GM19328 (cell line): ENCODE data around the gene ZNF333.
"Not testable (repeated sequence)": the region's sequence is repeated elsewhere in the genome, so short reads cannot be mapped to it uniquely, and the experiment has no call there.

Experiments
- ATAC-seq: cut with Tn5 transposase; IDR thresholded peaks from one replicate; pipeline ENCODE4 v1.9.1; 2021; ENCODE audit warnings: mild to moderate bottlenecking, moderate library complexity; ENCODE audit not compliant: unreplicated experiment

Gene ZNF333

DNA sequence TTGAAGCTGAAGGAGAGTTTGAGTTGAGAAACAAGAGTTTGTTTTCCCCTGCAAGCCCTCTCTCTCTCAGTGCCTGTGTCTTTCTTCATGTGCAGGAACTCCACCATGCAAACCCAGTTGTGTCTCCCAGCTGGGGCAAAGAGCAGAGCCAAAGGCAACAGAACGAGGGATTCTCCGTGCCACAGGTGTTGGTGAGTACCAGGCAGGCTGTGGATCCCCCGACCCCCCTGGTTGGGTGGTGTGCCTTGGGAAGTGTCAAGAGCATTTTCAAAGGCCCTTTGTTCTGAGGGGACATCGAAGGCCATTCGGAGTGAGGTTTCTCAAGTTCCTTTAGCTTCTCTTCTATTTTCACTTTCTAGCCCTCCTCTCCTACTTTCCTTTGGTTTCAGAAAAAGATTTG is 5.6 kb downstream of the ZNF333 start:
- ATAC-seq = no peak

- ATAC-seq = no peak
Measured at GRCh38 chr19:14699641-14700040, 9.8 kb downstream of the ZNF333 start.

- no peak for ATAC-seq
Measured at GRCh38 chr19:14700711-14701375, 11.0 kb downstream of the ZNF333 start.

DNA sequence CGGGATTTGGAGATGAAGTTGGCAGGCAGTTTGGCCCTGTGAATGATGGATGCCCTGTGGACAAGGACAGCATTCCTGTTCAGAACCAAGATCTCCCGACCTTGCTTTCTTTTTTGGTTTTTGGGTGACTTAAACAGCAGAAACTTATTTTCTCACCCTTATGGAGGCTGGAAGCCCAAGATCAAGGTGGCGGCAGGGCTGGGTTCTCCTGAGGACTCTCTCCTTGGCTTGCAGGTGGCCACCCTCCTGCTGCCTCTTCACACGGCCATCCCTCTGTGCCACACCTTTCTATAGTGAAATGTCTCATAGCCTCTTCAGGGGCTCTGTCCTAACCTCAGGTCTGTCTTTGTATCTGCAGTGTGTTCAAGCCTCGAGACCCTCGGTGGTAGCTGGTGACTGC is 14.0 kb downstream of the ZNF333 start:
- no peak for ATAC-seq

- no peak for ATAC-seq
Measured at GRCh38 chr19:14704450-14704849, 14.6 kb downstream of the ZNF333 start.

DNA sequence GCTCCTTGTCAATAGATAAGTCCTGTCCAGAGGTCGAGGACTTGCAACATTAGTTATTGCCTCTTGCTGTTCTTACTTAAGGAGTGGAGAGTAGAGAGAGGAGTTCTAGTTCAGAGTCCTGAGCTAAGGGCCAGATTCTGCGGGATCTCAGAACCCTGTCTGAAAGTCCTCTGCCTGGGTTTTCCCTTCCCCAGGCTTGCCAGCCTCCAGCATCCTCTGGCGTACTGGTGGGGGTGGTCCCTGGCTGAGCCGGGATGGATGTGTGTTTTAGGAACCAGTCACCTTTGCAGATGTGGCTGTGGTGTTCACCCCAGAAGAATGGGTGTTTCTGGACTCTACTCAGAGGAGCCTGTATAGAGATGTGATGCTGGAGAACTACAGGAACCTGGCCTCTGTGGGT is 26.0 kb downstream of the ZNF333 start:
- no peak for ATAC-seq

DNA sequence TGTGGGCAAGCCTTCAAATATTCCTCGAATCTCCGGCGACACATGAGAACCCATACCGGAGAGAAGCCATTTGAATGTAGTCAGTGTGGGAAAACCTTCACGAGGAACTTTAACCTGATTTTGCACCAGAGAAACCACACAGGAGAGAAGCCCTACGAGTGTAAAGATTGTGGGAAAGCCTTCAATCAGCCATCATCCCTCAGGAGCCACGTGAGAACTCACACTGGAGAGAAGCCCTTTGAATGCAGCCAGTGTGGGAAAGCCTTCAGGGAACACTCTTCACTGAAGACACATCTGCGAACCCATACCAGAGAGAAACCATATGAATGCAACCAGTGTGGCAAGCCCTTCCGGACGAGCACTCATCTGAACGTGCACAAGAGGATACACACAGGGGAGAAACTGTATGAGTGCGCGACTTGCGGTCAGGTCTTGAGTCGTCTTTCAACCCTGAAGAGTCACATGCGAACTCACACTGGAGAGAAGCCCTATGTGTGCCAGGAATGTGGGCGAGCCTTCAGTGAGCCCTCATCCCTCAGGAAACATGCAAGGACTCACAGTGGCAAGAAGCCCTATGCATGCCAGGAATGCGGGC is 28.8 kb downstream of the ZNF333 start:
- no peak for ATAC-seq

DNA sequence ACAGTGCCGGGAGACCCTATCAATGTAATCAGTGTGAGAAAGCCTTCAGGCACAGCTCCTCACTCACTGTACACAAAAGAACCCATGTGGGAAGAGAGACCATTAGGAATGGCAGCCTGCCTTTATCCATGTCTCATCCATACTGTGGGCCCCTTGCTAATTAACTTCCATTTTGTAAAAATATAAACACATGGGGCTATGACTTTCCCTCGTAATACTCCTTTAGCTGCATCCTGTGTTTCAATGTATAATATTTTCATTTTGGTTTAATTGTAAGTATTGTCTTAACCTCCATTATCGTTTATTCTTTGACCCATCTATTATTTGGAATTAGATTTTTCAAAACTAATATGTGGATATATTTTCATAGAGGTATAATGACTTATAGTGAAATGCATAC is 29.3 kb downstream of the ZNF333 start:
- ATAC-seq = no peak

DNA sequence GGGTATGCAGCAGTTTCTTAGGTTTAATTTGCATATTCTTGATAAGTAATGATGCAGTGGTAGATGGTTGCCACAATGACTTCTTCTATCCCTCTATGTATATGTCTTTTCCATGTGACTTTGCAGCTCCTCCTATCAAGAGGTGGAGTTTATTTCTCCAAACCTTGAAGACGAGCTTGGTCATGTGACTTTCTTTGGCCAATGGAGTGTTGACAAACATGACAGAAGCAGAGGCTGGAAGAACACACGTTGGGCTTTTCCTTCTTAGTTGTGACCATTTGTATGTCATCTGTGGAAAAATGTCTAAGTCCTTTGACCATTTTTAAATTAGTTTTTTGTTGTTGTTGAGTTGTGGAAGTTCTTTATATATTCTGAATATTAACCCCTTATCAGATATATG is 32.3 kb downstream of the ZNF333 start:
- ATAC-seq = no peak

DNA sequence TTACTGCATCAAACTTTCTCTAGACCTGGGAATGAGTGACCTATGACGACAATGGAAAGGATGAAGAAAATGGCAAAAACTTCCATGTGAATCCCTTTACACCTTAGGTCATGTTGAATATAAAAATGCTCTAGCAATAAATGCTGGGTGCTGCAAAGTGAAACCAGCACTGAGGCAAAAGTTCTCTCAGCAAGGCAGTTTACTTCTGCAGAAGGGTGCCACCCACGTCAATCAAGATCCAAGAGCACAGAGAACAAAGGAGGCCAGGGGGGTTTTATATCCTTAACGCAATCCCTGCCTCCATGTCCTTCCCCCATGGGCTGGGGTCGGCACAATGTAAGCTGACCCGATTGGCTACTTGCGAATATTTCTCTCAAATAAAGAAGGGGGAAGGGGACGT is 38.7 kb downstream of the ZNF333 start:
- ATAC-seq = no peak

GRCh38 chr19:14731200-14731599 is 41.4 kb downstream of the ZNF333 start:
- no peak for ATAC-seq

DNA sequence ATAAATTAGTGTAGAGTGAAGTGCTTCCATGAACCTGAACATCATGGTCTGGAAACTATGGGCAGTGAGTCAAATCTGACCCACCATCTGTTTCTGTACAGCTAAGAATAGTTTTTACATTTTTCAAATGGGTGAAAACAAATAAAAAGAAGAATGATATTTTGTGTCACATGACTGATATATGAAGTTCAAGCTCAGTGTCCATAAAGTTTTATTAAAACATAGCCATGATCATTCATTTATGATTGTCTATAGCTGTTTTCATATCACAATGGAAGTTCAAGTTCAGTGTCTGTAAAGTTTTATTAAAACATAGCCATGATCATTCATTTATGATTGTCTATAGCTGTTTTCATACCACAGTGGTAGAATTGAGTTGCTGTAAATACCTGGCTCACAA is 42.7 kb downstream of the ZNF333 start:
- ATAC-seq = no peak

DNA sequence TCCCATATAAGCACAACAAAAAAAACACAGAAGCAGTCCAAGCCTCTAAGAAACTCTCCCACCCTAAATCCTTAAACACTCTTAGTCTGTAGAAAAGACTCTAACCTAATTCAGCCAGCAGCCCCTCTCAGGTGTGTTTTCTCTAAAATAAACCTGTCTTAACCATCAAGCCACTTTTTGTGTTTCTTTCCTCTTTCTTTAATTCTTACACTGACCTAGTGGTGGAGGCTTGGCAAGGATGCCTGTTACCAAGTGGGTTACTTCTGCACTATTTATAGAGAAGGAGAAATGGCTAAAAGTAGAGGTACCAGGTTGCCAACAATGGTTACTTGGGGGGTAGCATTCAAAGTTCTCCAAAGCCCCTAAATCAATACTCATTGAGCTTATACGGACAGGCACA is 43.7 kb downstream of the ZNF333 start:
- ATAC-seq = no peak

DNA sequence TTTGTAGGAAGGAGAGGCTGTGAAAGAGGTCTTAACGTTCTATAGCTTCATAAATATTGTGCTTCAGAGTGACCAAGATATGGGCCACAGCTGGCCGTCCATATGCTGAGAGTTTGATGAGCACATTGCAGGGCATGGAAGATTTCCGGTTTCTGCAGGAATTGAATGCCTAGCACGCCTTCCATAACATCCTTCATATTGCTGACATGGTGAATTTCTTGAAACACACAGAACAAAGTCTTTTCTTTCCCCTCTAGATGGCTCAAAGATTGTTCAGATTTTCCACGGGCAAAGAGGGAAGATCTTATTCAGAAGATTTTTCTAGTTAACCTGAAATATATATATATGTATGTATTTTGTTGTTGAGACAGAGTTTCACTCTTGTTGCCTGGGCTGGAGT is 46.1 kb downstream of the ZNF333 start:
- no peak for ATAC-seq

- no peak for ATAC-seq
Measured at GRCh38 chr19:14746886-14747285, 57.0 kb downstream of the ZNF333 start.

GRCh38 chr19:14748601-14749000 is 58.8 kb downstream of the ZNF333 start:
- no peak for ATAC-seq

GRCh38 chr19:14758816-14759215 is 69.0 kb downstream of the ZNF333 start:
- no peak for ATAC-seq

DNA sequence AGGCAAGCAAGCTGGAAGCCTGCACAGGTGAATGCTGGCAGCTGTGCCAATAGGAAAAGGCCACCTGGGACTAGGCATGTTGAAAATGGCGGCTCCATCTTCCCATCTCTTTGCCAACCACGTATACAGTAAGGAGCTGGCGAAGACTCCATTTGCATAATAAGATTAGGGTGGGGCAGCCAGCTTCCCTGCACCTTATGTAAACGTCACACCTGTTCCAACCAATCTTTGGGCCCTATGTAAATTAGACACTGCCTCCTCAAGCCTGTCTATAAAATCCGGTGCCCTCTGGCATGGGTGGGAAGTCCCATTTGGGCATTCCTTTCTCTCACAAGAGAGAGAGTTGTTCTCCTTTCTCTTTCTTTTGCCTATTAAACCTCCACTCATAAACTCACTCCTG is 71.8 kb downstream of the ZNF333 start:
- no peak for ATAC-seq

DNA sequence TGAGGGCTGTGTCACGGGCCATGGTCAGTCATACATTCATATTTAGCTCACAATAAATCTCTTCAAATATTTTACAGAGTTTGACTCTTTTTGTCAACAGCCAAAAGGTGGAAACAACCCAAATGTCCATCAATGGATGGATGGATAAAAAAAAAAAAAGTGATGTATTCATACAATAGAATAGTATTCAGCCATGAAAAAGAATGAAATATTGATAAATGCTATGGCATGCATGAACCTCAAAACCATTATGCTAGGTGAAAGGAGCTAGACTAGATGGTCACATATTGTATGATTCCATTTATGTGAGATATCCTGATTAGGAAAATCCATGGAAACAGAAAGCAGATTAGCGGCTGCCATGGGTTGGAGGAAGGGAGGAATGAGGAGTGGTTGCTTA is 72.3 kb downstream of the ZNF333 start:
- no peak for ATAC-seq

GRCh38 chr19:14763497-14764145 is 73.8 kb downstream of the ZNF333 start:
- no peak for ATAC-seq

DNA sequence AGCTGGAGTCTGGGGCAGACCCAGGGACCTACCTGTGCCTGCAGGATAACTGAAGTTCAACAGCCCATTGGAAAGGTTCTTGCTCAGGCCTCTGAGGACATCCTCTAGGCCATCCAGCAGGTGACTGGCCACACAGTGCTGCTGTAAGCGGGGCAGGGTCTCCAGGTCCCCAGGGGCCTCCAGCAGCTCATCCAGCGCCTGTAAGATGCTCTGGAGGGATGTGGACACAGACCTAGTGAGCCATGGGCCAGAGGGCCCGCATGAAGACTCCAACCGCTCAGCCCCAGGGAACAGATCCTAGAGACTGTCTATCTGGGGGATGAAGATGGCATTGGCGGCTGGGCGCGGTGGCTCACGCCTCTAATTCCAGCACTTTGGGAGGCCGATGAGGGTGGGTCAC is 74.6 kb downstream of the ZNF333 start:
- ATAC-seq = no peak

- not testable (repeated sequence) for ATAC-seq
Measured at GRCh38 chr19:14765403-14765802, 75.6 kb downstream of the ZNF333 start.

DNA sequence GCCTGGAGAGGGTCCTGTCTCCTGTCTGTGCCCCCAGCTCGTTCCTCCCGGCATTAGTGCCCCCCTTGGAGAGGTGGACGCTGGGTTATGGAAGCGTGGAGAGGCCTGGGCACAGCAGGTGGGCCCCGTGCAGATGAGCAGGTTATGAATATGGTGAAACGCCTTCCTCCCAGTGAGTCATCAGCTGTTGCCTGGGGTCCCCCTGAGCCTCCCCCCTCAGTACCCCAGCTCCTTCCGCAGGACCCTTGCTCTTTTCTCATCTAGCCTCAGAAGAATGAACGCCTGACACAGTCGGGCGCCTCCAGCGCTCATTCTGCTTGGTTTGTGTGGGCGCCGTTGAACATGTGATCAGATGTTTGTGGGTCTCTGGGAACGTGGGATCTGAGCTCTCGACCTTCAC is 76.0 kb downstream of the ZNF333 start:
- not testable (repeated sequence) for ATAC-seq
